HG02610 (cell line): ENCODE results near the gene PTPN7.
"Not testable (repeated sequence)": the region's sequence is repeated elsewhere in the genome, so short reads cannot be mapped to it uniquely, and the experiment has no call there.

Experiments
- ATAC-seq: cut with Tn5 transposase; IDR thresholded peaks from one replicate; pipeline ENCODE4 v1.9.1; 2021; ENCODE audit warnings: mild to moderate bottlenecking, moderate library complexity; ENCODE audit not compliant: unreplicated experiment

The PTPN7 gene

DNA sequence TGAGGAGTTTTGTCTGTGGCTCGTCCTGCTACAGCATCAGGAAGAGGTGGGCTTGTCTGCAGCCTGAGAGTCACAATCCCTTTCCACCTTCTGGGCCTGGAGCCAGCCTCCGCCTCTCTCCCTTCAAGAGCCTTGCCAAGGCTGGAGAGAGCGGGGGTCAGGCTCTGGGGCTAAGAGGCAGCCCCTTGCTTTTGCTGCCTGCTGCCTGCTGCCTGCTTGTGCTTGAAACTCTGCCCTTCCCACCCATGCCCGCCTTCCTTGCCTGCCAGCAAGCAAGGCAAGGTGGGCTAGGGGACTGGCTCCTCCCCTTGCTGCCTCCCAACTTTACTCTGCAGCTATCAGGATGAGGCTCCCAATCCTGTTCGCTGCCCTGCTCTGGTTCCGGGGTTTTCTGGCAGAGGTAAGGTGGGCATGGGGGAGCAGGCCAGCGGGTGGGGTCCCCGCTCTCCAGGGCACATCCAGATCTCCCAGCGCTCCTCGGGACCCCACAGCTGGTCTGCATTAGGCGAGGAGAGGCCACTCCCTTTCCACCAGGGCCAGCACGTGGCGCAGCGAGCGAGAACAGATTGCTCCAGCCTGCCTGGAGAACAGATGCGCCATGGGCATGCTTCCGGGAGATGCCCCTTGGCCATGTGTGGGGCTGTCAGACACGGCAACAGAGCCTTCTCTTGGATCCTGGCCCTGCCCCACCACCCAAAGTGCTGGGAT, 7.5 kb upstream of the PTPN7 start:
- no peak for ATAC-seq

DNA sequence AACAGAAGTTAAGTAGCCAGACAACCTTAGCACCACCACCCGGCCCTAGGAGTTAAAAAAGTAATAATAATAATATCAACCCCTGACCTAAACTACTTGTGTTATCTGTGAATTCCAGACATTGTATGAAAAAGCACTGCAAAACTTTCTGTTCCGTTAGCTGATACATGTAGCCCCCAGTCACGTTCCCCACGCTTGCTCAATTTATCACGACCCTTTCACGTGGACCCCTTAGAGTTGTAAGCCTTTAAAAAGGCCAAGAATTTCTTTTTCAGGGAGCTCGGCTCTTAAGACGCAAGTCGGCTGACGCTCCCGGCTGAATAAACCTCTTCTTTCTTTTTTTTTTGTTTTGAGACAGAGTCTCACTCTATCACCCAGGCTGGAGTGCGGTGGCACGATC, 6.7 kb upstream of the PTPN7 start:
- ATAC-seq, result not testable (repeated sequence)

DNA sequence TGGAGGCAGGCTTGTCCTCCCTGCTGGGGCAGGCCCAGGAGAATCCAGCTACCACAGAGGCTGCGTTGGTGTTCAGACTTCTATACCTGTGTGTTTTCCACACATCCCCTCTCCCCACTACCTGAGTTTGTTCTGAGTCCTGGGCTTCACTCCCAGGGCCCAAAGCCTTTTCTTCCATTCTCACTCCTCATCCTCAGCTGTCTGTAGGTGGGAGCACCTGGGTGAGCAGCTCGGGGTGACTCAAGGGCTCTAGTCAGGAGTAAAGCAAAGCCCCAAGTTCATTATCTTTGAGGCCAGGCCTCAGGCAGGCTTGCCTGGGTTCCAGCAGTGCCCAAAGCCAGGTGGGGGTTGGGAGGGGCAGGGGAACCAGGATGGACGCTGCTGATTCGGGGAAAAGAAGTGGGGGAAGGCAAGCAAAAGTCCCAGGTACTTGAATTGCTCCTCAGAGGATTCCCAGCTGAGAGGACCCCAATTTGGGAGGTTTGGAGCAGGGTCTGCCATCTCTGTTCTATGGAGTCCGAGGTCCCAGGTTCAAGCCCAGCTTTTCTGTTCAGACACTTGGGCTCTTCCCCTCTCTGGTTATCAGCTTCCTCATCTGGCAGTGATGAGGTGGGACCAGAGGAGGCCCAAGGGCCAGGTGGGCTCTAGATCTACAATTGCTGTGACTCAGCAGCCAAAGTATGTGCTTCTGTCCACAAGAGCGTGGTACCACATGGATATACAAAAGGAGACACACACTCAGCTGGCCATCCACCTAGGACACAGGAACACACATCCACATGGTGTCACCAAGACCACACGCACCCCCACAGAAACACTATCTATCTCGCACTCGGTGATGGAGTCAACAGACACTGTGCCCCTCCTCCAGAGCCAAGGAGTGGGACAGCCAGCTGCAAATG, 5.8 kb upstream of the PTPN7 start:
- no peak for ATAC-seq

DNA sequence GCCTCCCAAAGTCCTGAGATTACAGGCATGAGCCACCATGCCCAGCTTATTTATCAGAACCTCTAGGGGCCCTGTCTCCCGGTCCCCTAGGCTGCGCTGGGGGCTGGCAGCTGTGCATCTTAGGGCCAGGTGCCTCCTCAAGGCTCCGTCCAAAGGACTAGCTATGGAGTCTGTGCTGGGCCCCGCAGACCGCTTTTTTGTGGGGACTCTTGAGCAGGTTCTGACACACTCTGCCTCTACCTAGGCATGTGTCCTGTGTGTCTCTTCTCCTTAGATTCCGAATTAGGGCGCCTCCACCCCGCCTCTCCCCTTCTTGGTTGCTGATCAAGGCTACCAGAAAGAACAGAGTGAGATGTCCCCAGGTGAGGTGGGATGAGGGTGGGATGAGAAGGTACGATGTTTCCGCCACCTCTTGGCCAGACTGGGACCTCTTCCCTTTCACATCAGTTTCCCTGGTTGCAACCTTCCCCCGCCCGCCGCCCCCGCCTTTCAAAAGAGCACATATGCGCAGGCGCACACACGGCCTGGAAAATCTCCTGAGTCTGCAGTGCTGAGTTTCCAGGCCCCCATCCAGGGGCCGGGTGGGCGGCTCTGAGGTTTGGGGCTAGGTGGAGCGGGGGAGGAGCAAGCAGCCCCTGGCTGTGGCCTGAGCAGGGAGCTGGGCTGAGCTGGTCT, 5.0 kb upstream of the PTPN7 start:
- ATAC-seq, result no peak

DNA sequence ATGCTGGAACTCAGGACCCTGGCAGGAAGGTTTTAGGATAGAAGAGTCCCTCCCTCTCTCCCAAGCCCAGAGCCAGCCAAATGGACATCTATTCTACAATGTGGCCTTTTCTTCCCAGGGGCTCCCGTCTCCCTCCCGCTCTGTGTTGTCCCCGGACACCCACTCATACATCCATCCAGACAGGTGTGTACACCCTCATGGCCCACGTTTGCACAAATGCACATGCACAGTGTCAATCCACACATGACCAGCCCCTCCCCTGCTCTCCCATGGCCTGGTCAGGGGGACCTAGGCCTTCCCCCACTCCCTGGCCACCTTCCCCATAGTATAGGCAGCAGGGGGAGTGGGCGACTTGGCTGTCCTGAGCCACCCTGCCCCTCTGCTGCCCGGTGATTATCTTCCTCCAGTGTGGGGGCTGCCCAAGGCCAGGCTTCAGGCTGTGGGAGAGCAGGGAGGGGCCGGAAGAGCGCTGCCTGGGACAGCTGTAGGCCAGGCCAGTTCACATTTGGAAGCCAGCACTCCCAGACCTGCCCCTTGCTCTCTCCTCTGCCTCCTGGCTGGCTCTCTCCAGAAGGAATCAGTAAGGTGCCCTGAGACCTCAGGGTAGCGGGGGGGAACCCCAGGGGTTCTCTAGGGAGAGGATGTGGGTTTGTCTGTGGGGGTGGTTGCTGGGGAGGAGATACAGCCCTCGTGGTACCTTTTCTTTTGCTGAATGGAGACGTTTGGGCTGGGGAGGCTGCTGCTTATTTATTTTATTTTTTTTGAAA, 4.1 kb upstream of the PTPN7 start:
- ATAC-seq, result peak; percentile 62

DNA sequence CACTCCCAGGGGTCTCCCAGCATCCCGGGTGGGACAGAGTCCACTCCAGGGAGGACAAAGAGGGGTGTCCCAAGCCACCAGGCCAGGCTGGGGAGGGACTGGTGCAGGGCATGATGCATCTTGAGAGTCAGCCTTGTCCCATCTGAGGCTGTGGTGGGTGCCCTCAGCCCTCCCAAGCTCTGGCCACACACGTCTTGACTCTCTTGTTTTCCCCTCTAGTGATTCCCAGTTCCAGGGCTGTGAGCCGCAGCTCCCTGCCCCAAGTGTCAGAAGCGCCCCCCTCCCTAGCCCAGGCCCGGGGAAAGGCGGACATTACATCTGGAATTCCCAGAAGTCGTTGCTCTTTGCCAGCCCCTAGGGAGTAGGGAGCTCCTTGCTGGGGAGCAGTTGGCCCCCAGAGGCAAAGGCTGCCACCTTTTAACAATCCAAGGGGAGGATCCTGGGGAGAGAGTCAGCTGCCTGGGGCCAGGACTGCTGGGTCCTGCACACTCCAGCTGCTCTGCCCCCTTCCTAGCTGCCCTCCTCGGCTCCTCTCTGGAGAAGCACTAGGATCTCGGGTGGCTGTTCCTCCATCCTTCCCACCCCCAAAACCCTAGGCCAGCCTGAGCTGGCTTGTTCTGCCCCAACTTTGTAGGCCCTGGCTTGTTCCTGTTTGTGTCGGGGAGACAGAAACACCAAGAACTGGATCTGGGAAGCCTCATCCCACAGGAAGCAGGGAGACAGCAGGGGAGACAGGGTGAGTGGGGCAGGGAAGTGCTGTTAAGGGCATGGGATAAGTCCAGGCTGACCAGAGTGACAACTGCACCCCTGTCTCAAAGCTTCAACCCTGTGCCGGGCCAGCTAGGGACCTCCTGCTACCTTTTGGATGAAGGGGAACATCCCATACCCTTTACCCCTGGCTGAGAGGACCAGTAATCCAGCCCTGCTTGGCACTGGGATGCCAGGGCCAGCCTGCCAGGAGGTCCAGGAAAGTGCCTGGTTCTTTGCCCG, 3.2 kb upstream of the PTPN7 start:
- no peak for ATAC-seq

DNA sequence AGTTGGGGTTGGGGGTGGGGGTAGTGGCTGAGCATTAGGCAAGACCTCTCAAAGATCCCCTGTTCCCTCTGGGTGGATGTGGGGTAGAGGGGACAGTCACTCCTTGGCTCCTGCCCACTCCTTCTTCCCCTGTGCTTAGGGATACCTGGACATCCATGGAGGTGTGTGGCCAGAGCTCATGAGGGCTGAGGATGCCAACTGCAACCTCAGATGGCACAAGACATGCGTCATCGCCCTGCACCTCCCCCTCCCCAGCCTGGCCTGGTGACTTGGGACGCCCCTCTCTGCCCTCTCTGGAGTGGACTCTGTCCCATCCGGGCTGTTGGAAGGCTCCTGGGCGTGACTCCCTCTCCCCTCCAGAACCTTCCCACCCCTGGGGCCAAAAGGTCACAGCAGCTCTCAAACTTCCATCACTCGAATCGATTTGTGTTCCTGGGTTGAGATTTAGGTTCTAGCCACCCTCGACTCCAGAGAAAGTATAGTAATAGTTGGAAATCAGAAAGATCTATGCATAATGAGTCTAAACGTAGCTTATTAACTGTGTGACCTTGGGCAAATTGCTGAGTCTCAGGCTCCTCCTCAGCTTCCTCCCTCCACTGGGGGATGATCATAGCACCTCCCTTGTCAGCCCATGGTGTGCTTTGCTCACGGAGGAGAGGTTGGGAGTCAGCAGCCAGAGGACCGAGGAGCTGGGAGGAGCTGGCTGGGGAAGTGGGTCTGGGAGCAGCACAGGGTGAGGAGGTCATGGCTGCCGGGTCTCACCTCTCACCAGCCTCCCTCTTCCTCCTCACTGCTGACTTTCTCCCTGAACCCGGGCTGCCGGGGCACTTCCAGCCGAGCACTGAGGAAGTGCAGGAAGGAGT, 2.2 kb upstream of the PTPN7 start:
- no peak for ATAC-seq

DNA sequence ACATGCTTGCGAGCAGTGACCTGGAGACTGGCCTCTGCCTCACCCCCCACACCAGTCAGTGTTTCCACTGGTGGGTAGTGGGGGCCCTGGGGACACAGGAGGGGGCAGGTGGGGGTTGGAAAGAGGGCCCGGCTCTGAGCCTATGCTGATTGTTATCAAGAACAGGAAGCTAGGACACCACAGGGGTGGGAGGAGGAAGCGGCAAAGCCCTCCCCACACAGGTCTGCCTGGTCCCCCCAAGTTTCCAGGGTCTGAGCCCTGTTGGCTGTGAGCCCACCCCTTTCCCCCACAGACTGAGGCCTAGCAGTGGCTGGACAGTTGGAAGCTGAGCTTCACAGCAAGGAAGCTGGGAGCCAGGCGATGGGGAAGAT, 1.6 kb upstream of the PTPN7 start:
- no peak for ATAC-seq

DNA sequence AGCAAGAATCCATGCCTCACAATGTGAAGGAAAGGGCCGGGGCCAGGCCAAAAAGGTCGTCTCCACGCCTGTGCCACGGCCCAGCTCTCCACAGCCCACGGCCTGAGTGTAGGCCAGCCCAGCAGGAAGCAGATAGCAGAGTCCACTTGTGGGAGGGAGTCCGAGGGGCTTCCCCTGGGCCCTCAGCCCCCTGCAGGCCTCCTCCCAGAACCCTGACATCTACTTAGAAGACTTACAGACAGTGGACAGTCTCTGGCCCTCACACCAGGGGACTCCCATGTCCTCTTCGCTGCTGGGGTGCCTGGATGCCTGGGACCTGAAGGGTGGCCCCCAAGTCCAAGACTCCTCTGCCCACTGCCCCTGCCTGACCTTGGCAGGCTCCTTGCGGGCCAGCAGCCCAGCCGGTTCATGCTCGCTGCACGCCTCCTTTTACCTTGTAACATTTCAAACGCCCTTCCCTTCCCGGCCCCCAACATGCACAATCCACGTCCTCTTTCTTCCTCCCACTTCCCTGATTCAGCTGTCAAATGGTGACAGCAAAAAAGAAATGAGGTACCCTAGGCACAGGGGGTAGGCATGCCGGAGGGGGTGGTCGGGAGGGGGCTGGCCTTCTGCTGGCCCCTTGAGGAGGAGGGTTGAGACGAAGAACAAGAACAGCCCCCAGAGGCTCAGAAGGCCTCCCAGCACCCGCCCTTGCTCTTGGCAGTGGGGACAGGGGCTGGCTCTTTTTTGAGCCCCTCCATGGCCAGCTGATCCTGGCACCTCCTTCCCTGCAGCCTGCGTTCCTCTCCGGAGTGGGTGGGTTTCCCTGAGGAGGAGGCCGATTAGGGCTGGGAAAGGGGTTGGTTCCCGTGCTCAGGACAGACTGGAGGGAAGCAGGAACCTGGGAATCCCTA, 997 bp upstream of the PTPN7 start:
- no peak for ATAC-seq

DNA sequence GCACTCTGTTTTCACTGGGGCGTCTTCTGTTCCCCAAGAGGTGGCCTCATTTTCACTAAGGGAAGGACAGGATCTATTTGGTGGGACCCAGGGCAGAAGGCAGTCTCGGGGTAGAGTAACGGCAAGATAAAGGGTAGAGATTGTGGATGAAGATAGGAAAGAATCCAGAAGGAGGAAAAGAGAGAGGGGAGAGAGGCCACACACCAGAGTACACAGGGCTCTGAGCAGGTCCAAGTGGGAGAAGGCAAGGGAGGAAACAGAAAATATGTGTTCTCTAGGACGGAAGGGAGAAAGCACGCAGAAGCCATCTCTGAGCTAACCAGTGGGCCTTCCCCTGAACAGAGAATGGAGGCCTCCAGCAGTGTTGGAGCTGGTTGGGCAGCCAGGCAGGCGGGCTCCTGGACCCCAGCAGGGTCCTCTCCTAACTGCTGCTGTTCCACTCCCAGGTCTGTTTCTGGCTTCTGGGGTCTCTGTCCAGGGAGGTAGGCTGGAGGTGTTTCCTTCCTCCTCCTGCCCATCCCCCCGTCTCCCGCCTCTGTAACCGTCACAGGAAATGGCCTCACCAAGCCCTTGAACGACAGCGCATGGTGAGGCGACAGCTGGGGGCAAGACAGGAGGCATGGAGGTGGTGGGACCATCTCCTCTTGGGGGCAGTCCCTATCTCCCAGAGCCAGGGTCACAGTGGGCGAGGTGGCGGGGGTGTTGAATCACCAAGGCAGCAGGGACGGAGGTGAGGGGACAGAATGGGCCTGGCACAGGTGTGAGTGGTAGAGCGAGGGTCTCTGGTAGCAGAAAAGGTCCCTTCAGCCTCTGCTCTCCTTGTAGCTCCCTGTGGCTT, 649 bp downstream of the PTPN7 start:
- no peak for ATAC-seq

DNA sequence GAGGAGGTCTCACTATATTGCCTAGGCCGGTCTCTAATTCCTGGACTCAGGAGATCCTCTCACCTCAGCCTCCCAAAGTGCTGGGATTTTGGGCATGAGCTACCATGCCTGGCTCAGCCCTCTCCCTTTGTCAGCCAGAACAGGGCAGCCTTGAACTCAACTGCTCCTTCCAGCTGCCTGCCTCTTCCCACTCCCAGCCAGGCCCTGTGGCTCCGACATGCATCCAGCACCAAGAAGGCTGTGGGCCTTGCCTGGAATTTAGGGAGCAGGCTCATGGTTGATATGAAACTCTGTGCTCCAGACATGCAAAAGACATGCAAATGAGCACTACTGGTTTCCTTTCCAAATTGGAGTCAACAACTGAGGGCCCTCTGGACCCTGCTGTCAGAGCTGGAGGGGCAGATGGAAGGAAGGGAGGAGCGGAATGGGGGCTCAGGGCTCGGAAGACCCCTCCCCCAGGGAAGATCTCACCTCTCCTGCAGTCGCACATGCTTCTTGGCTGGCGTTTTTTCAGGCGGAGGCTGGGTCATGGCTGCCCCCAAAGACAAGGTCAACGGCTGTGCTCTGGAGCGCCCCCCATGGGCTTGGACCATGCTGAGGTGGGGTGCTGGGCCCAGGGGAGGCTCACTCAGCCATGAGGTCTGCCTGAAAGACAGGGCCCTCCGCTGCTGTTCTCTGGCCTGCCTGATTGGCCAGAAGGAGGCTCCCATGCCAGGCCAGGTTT, 1.4 kb downstream of the PTPN7 start:
- no peak for ATAC-seq

DNA sequence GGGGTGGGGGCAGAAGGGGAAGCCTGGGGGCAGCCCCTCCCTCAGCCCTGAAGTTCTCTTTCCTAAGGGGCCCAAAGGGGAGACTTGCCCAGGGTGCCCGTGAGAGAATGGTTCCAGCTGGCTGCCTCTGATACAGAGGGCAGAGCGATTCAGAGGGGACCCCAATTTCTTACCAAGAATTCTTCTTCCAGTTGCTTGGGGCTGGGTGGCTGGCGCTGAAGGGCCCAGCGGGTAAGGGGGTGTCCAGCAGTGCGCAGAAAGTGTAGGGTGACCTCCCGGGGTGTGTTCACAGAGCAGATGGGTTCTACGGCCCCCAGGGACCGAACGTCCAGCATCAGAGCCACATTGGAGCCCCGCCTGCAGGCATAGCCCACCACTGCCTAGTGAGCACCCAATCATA, 2.5 kb downstream of the PTPN7 start:
- ATAC-seq, result no peak

DNA sequence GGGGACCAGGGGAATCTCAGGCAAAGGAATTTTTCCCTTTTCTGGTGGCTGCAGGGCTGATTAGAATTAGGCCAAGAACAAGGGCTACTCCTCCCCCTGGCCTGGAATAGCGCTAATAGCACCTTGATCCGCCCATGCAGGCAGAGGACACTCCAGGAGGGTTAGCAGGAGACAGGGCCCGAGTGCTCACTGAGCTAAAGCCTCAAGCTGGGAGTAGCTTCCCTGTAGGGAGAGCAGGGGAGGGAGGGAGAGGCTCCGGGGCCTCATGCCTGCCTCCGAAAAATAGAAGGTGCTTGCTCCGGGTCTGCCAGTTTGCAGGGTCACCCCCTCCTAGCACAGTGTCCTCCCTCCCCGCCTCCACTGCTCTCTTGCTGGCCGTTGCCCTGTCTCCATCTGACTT, 3.8 kb downstream of the PTPN7 start:
- no peak for ATAC-seq

DNA sequence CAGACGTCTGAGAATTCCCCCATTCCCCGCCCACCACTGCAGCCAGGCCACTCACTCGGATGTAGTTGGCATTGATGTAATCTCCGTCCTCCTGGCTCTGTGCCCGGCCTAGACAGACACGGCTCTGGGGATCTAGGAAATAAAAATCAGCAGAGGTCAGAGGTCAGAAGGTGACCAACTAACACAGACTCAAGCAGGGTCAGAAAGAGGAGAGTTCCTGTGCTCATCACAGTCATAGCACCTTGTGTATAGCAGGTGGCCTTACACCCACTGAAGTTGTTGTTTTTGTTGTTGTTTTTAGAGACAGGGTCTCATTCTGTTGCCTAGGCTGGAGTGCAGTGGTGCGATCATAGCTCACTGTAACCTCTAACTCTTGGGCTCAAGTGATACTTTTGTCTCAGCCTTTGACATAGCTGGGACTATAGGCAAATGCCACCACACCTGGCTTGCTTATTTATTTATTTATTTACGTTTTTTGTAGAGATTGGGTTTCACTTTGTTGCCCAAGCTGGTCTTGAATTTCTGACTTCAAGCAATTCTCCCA, 4.9 kb downstream of the PTPN7 start:
- no peak for ATAC-seq

DNA sequence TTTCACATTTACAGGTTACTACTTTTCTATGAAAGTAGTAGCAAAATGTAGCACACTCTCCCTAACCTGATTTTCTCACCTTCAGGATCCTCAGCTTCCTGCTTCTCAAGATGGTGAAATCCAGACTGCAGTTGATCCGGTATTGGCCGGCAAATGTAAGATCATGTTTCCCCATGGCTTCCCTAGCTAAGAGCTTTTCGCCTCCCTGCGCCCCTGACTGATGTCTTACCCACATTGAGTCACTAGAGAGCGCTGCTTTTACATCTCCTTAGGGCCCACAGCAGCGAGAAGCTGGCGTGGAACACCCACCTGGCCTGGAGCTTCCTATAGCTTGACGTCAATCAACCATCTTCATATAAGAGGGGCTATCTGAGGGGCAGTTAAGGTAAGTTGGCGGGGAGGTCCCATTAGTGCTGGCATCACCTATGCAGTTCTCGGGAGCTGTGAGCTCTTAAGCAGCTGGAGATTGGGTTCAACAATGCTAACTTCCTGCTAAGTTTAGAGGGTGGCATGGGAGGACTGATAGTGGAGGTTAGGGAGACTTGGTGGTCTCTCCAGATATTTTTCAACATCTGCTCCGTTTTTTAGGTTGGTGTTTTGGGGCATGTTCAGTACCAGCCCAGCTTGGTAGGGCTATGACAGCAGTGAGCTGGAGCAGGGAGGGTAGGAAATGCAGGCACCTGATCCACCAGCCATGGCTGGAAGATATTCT, 5.5 kb downstream of the PTPN7 start:
- ATAC-seq, result no peak
